Small intestine (tissue), 7 donors: ENCODE measurements around the gene CDK19. TPM values are rescaled to one million over a fixed set of nuclear protein-coding genes. Genes with fewer than 3 reads are reported as not detected.

ENCODE experiments used
- DNase-seq, 2 donors: peaks; one replicate each; pipeline versions ENCODE4 v3.0.0 to v3.0.0-alpha.2; 2013
- FAIRE-seq: peaks from 2 replicates; lab custom pipeline; 2012; peaks lifted over from hg19 to GRCh38; lab: Jason Lieb, UNC
- H3K27ac ChIP-seq, 3 donors: one replicate each; pipeline ENCODE4 v1.5.1; 2013; ENCODE audit warnings: low read length in 2 of 3, mild to moderate bottlenecking in 2 of 3, control low read depth in 1 of 3, inconsistent platforms in 1 of 3, low read depth in 1 of 3, moderate library complexity in 1 of 3
- H3K27me3 ChIP-seq, 3 donors: one replicate each; pipeline ENCODE4 v1.6.1; 2013; ENCODE audit warnings: low read length in 3 of 3, inconsistent platforms in 1 of 3; ENCODE audit not compliant: control insufficient read depth in 3 of 3, insufficient read depth in 3 of 3
- H3K36me3 ChIP-seq, 3 donors: one replicate each; pipeline ENCODE4 v1.6.1; 2013; ENCODE audit warnings: low read length in 3 of 3, inconsistent platforms in 1 of 3, low read depth in 1 of 3, mild to moderate bottlenecking in 1 of 3, moderate library complexity in 1 of 3; ENCODE audit not compliant: control insufficient read depth in 3 of 3, insufficient read depth in 2 of 3
- H3K4me1 ChIP-seq, 3 donors: one replicate each; pipeline ENCODE4 v1.6.1; 2013; ENCODE audit warnings: low read length in 2 of 3, inconsistent platforms in 1 of 3, low read depth in 1 of 3, mild to moderate bottlenecking in 1 of 3, moderate library complexity in 1 of 3; ENCODE audit not compliant: control insufficient read depth in 3 of 3, insufficient read depth in 2 of 3
- H3K4me3 ChIP-seq, 3 donors: one replicate each; pipeline ENCODE4 v1.5.1; 2013; ENCODE audit warnings: low read length in 3 of 3, control low read depth in 1 of 3, inconsistent platforms in 1 of 3, low read depth in 1 of 3, mild to moderate bottlenecking in 1 of 3, moderate library complexity in 1 of 3
- H3K9me3 ChIP-seq, 2 donors: one replicate each; pipeline ENCODE4 v1.6.1; 2013; ENCODE audit warnings: low read depth in 1 of 2, low read length in 1 of 2; ENCODE audit not compliant: control insufficient read depth in 2 of 2, insufficient read depth in 1 of 2
- WGBS, 3 donors: extraction: QIAGEN DNeasy Blood & Tissue Kit; methylation state at CpG; one replicate each; pipeline ENCODE4 v1.1.7; 2013; 5-methylcytosine and 5-hydroxymethylcytosine counted together
- polyA plus RNA-seq, 4 donors: library from polyadenylated mRNA; stranded (reverse) in 3 of 4; unstranded in 1 of 4; fragments of 200-250 nt in 3 of 4; fragments of 120-200 nt in 1 of 4; gene quantifications; one replicate each; pipeline versions ENCODE4 v1.2.1 to v1.2.3, GENCODE V29; 2013
- donor health status: healthy with polysubstance abuse.
- donor health status: control.
- donor health status: control.
- donor health status: Bipolar disorder and iron deficiency.
- donor health status: healthy.

Gene CDK19
- polyA plus RNA-seq, 4 donors = 4.3 to 17.4 (median 7.4) TPM

DNA sequence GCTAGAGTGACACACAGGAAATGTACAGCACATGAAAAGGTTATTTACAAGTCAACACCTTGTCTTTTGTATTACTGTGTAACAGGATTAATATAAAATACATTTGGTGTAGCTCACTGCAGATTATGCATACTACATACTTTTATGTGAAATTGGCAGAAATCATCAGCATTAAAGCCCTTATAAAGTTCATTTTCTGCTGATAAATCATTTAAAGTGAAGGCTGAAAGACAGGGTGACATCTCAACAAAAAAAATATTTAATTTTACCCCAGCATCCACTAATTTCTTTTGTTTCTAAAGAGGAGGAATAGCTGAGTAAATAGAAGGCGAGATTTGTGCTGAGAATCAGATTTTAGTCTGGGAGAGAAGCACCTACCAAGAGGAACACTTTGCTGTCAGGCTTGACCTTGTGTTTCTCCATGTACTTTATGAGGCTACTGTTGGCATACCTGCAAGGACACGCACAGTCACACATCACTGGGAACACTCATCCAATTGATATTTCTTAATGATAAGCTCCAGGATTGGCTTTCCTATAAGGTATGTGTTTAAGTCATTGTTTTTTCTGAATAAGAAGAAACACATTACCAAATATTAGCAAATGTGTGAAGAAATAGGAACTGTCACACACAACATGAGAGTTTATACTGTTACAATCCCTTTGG, 192.2 kb downstream of the CDK19 start:
- Histone ChIP-seq H3K36me3 (peaks cover 0 to 18% (median 4%) of the 10 kb centered on the region in 3 donors), H3K27ac (no peak overlapping the region), H3K9me3 (no peaks in the 10 kb centered on the region), H3K27me3 (no peaks in the 10 kb centered on the region), H3K4me1 (peaks cover 0 to 8% (median 0%) of the 10 kb centered on the region in 3 donors), H3K4me3 (no peak overlapping the region)
- FAIRE-seq (no peak), DNase-seq (no peak)
- 90 to 100% (median 98%) methylated on average over 2 of the region's 2 CpGs for WGBS, 3 donors

DNA sequence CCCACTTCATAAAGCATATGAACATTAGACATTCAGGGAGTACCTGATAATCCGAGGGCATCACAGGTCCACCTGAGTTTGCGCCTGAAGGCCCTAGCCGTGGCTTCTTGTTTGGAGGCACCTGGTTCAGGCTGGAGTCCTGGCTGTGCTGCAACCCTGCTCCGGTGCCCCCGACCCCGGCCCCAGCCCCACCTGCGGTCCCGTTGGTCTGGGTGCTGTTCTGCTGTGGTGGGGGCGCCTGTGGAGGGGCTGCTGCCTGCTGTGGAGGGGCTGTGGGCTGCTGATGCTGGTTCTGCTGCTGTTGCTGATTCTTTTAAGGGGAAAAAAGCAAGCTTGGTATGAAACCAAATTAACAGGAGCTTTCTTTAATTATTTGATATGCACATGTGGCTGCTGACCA, 194.2 kb downstream of the CDK19 start:
- peaks cover 0 to 21% (median 2%) of the 10 kb centered on the region in 3 donors for H3K36me3 ChIP-seq
- FAIRE-seq = no peak
- WGBS, 3 donors = 90 to 94% (median 91%) methylated on average over 9 of the region's 9 CpGs

DNA sequence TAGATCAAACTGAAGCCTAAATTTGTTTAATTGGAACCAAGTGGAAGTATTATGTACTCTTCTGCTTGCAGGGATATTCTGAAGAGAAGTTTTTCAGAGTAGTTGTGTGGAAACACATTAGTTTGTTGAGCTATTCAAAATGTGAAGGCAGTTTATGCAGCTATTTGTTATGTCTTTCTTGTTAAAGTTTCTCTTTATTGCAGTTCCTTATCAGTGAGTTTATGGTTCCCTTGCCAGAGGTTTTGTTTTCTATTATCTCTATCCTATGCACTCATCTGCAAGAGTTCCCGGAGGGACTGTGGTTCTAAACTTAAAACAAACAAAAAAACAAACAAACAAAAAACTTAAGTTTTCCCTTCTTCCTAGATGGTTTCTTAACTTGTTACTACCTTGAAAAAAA, 195.2 kb downstream of the CDK19 start:
- Histone ChIP-seq H3K9me3 (no peaks in the 10 kb centered on the region), H3K4me3 (no peak overlapping the region), H3K4me1 (peaks cover 0 to 8% (median 0%) of the 10 kb centered on the region in 3 donors), H3K27me3 (no peaks in the 10 kb centered on the region), H3K36me3 (peaks cover 0 to 25% (median 2%) of the 10 kb centered on the region in 3 donors), H3K27ac (no peak overlapping the region)
- WGBS, 3 donors = 19 to 49% (median 22%) methylated on average over 1 of the region's 1 CpG
- peak in 1 of 2 donors; percentile 9 for DNase-seq
- FAIRE-seq = no peak

More for the DNA sequence above, 194.2 kb downstream of the CDK19 start:
- Histone ChIP-seq H3K4me1 (peaks cover 0 to 8% (median 0%) of the 10 kb centered on the region in 3 donors), H3K9me3 (no peaks in the 10 kb centered on the region), H3K4me3 (no peak overlapping the region), H3K27me3 (no peaks in the 10 kb centered on the region), H3K27ac (no peak overlapping the region)
- no peak for DNase-seq

DNA sequence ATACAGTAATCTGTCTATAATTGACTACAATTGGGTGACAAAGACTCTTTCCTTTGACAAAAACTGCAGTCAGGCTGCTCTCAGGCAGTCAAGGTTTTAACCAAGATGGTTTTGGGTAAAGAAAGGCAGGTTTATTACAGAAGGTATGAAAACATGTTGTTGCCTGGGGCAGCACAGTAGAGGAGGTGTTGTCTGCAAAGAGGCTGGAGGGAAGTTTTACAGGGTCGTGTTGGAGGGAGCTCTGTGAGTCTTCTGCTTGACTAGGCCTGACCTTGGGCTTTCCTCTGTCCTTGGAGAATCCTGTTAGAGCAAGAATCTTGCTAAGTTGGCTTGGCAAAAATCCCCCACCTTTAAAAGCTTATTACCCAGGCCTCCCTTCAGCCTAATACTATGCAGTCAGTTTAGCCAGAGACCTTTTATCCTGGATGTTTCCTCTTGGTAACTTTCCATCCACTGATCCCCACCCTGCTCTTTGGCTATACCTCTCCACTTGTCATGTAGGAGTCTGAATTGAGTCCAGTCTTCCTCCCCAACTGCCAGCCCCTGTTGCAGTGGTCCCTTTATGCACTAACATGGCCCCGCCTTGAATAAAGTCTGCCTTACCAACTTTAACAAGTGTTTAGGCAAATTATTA, 195.9 kb downstream of the CDK19 start:
- Histone ChIP-seq H3K9me3 (no peaks in the 10 kb centered on the region), H3K27me3 (no peaks in the 10 kb centered on the region), H3K4me1 (peaks cover 0 to 8% (median 0%) of the 10 kb centered on the region in 3 donors), H3K27ac (no peak overlapping the region), H3K4me3 (no peak overlapping the region), H3K36me3 (peaks cover 0 to 27% (median 4%) of the 10 kb centered on the region in 3 donors)
- DNase-seq = peak in 1 of 2 donors; percentile 5
- no peak for FAIRE-seq
- 83 to 90% (median 84%) methylated on average over 2 of the region's 2 CpGs for WGBS, 3 donors

DNA sequence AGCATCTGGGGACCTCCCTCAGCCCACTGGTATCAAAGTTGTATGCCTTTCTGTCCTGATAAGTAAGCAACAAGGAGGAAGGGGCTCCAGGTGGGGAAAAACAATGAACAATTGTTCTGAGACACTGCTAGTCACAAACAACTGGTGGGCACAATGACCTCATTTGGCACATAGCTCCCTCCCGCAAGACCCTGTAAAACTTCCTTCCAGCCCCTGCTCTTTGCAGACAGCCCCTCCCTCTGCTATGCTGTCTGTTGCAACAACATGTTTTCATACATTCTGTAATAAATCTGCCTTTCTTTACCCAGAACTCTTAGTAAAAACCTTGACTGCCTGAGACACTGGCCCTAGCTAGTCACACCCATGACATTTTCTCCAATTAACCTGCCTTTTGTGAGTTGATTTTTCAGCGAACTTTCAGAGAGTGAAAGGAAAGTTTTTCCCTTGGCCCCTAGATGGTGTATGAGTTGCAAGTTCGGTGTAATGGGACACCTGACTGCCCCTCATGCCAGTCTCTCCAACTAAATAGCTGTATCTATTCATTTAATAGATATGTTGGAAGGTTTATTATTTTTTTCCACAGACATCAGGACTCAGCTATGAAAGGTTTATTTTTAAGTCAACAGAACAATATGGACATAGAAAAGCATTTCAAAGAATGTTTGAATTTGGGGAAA, 196.5 kb downstream of the CDK19 start:
- H3K36me3 ChIP-seq = peaks cover 0 to 29% (median 7%) of the 10 kb centered on the region in 3 donors
- no peak for FAIRE-seq
- DNase-seq = peak in 1 of 2 donors; percentile 17

DNA sequence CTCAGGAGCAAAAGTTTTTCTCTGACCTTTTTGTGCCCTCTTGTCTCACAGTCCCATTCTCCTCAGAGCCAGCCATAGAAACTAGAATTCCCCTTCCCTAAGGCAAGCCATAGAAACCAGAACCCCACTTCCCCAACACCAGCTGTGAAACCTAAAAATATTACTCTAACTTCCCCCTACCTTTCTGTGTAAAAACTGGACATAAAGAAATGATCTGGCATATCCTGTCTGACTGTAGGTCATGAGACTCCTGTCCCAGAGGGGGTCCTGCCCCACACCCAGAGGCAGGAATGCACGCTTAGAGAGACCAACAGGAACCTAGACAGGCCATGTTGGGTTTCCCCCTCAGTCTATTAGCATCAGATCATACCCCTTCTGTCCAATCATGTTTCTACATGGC, 198.2 kb downstream of the CDK19 start:
- no peaks in the 10 kb centered on the region for H3K27me3 ChIP-seq
- no peak overlapping the region for H3K4me3 ChIP-seq
- peaks cover 0 to 28% (median 7%) of the 10 kb centered on the region in 3 donors for H3K36me3 ChIP-seq
- H3K4me1 ChIP-seq = peaks cover 0 to 8% (median 0%) of the 10 kb centered on the region in 3 donors
- DNase-seq (no peak), FAIRE-seq (no peak)
- WGBS, 3 donors = 89 to 92% (median 89%) methylated on average over 1 of the region's 1 CpG
- H3K27ac ChIP-seq = no peak overlapping the region
- H3K9me3 ChIP-seq = no peaks in the 10 kb centered on the region

More for the DNA sequence above, 196.5 kb downstream of the CDK19 start:
- Histone ChIP-seq H3K9me3 (no peaks in the 10 kb centered on the region), H3K27ac (no peak overlapping the region), H3K4me3 (no peak overlapping the region), H3K4me1 (peaks cover 0 to 8% (median 0%) of the 10 kb centered on the region in 3 donors), H3K27me3 (no peaks in the 10 kb centered on the region)
- WGBS, 3 donors = 54 to 73% (median 70%) methylated on average over 3 of the region's 3 CpGs

DNA sequence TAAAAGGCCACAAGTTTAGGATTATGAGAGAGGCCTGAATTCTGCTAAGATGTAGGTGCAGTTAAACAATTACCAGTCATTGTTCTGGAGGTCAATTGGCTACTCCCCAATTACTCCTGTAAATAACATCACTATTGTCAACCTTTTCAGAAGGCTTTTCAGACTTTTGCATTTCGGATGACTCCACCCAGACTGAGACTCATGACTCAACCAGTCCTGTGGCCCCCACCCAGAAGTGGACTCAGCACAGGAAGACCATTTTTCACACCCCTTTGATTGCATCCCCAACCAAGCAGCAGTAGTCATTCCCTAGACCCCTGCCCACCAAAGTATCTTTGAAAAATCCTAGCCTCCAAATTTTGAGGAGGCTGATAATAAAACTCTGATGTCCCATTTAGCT, 199.5 kb downstream of the CDK19 start:
- H3K9me3 ChIP-seq = no peaks in the 10 kb centered on the region
- no peak overlapping the region for H3K4me3 ChIP-seq
- H3K4me1 ChIP-seq = peaks cover 0 to 8% (median 0%) of the 10 kb centered on the region in 3 donors
- H3K36me3 ChIP-seq = peaks cover 0 to 26% (median 6%) of the 10 kb centered on the region in 3 donors
- no peak overlapping the region for H3K27ac ChIP-seq
- no peaks in the 10 kb centered on the region for H3K27me3 ChIP-seq
- DNase-seq (no peak), FAIRE-seq (no peak)
- WGBS, 3 donors = 65 to 100% (median 83%) methylated on average over 1 of the region's 1 CpG

DNA sequence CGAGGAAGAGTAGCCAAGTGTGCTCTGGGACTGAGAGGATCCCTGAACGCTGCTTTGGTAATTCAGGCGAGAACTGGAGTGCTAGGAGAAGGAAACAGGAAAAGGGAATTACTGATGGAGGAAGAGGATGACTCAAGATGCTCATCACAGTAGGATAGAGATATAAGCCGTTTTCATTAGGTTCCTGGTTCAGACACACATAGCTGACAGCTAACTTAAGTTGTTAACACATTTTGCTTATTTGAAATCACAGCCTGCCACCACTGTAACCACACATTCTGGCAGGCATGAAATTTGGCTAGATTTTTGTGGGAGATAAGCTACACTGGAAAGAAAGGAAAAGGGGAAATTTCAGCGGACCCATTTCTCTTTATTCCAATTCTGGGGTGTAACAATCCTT, 200.7 kb downstream of the CDK19 start:
- H3K9me3 ChIP-seq = no peaks in the 10 kb centered on the region
- WGBS, 3 donors = 71 to 88% (median 77%) methylated on average over 5 of the region's 5 CpGs
- FAIRE-seq (no peak), DNase-seq (no peak)
- H3K27me3 ChIP-seq = no peaks in the 10 kb centered on the region
- no peak overlapping the region for H3K27ac ChIP-seq
- H3K4me3 ChIP-seq = no peak overlapping the region
- peaks cover 0 to 29% (median 6%) of the 10 kb centered on the region in 3 donors for H3K36me3 ChIP-seq
- H3K4me1 ChIP-seq = peaks cover 0 to 6% (median 0%) of the 10 kb centered on the region in 3 donors
